ENCODE measurements around the gene SH3RF3.

DNA sequence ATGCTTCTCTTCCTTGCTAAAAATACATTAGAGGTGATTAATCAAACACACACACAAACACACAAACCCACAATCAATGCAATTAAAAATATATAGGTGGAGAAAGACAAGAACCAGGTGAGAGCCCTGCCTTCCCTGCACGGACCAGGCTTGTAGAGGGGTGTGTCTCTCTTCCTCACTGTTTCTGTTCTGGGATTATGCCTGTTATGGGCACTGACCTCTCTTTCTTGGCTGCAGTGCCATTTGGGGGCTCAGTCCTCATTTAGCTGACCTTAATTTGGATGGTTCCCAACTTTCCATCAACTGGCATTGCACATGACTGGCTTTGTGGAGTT is 89.8 kb downstream of the SH3RF3 start:
- TF ChIP-seq CTCF (IDR thresholded peaks at IDR 0.05) (no peak), POLR2AphosphoS5 (IDR thresholded peaks at IDR 0.05) (no peak)
